Left cardiac atrium (tissue), 4 donors: ENCODE data around the gene RIMBP3B. TPM values are rescaled to one million over a fixed set of nuclear protein-coding genes. Genes with fewer than 3 reads are reported as not detected.
"Not testable (repeated sequence)": the region's sequence is repeated elsewhere in the genome, so short reads cannot be mapped to it uniquely, and the experiment has no call there.

Experiments used
- ATAC-seq, 2 donors: fragments of 200-7000 bp; cut with Tn5 transposase; one replicate each; pipeline ENCODE4 v1.9.1; 2020; ENCODE audit warnings: mild to moderate bottlenecking in 2 of 2, moderate library complexity in 2 of 2
- DNase-seq: peaks from one replicate; pipeline ENCODE4 v3.0.0-alpha.2; 2020
- intact Hi-C, 2 donors: fragments of 100-400 bp; cut with DNase I; formaldehyde crosslinking; loops; one replicate each; pipeline versions ENCODE4 v1.14.1 to v1.15.1; 2022 to 2023
- total RNA-seq, 2 donors: library from RNA; stranded (reverse); fragmentation: NEBNext Ultra II Directional; extraction: Animal tissue kit (Norgen Biotek cat#: 25700); gene quantifications; one replicate each; pipeline ENCODE4 v1.2.1, GENCODE V29; 2021
- donor health status: DM: no; HTN: yes; CAD: no.
- donor health status: DM: no; HTN: yes; CAD: no; lungs with severe emphysema.
- donor health status: DM: yes; HTN: yes; CAD: no.
- donor health status: Dilated cardiomyopathy.

Gene RIMBP3B
- total RNA-seq, 2 donors from 2014 or later, result 0.06 TPM; not detected in 1

DNA sequence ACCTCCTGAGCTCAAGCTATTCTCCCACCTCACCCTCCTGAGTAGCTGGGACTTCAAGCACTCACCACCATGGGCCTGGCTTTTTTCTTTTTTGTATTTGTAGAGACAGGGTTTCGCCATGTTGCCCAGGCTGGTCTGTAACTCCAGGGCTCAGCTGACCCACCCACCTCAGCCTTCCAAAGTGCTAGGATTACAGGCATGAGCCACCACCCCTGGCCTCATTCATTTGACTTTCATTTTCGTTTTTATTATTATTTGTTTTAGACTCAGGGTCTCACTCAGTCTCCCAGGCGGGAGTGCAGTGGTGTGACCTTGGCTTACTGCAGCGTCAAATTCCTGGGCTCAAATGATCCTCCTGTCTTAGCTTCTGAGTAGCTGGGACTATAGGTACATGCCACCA, 24.2 kb downstream of the RIMBP3B start:
- DNase-seq, ATAC-seq, intact Hi-C loops: not testable (repeated sequence)

DNA sequence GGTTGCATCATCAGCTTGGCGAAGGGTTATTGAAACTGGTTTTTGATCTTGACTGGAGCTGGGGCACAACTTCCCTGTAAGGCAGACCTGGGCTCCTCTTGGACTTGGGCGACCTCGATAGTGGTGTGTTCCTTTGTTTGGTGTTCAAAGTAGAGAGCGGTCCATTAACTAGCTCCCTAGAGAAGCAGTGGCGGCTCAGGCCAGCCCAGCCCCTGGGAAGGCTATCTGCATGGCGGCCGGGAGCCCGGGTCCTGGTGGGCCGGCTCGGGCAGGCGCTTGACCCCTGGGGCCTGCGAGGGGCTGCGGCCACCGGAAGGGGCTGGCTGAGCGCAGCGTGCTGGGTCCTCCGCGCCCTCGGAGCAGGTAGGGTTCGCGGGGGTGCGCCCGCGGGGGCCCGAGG, 32.8 kb downstream of the RIMBP3B start:
- intact Hi-C loops, DNase-seq: not testable (repeated sequence)
- ATAC-seq, result peak; percentile 18 to 21

- DNase-seq, intact Hi-C loops: not testable (repeated sequence)
- ATAC-seq, result peak; percentile 97 to 98
Observed at GRCh38 chr22:21417227-21417746, 33.7 kb downstream of the RIMBP3B start, which contains the start of gene HIC2. Gene HIC2 (plus strand): TSS chr22:21417371. CDS start chr22:21442832, 25,461 bp downstream.

- intact Hi-C loops, result not testable (repeated sequence)
- ATAC-seq (peak; percentile 18 to 31), DNase-seq (peak; percentile 55)
Observed at GRCh38 chr22:21417853-21418252, 34.3 kb downstream of the RIMBP3B start.

GRCh38 chr22:21418974-21419638, 35.6 kb downstream of the RIMBP3B start:
- intact Hi-C loops, ATAC-seq, DNase-seq: not testable (repeated sequence)

DNA sequence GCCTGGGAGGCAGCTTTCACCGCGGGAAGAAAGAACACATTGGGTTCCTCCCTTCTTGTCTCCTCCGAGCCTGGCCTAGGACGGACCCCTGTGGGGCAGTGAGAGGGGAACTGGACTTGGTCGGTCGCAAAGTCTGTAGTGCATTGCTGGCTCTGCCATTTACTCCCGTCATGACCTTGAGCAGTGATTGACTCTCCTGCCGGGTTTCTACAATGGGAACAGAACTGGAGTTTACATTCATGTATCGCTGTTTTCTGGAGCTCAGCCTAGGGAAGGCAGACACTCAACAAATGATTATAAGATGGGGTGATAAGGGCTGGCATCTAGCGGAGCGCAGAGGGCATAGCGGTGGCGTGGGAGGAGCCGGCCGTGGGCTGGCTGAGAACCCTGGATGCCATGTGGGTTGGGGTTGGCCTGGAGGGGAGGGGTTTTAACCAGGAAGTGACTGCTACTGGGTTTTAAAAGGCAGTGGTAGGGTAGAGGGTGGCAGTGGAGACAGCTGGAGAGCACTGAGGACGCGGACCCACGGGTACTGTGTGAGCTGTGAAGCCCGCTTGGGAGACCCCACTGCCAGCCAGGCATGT, 36.7 kb downstream of the RIMBP3B start:
- intact Hi-C loops, DNase-seq: not testable (repeated sequence)
- ATAC-seq, result peak in 1 of 2 donors; percentile 33

DNA sequence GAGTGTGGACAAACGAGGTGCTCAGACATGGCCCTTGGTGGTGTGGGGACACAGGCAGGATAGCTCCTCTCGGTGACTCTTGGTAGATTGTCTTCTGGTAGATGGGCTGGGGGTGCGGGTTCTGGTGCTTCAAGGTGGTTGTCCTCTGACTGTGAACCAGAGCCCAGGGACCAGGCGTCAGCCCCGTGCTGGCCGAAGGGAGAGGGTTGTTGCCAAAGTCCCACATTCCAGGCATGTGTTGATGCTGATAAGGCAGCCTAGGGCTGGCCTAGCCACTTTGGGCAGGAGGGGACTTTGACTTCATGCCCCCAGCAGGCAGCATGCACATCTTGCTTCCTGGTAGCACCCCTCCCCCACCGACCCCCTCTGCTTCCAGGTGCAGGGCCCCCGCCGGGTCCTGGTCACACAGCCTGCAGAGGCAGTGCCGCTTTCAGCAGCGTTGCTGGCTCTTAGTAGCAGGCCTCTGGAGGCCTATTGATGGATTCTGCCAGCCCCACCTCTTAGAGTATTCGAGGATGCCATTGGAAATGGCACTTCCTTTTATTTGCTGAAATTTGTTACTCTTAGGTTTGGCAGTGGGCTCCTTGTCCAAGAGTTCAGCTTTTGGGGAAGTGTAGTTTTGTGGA, 40.6 kb downstream of the RIMBP3B start:
- intact Hi-C loops, DNase-seq: not testable (repeated sequence)
- ATAC-seq, result peak; percentile 43 to 56

GRCh38 chr22:21434378-21435233, 51.1 kb downstream of the RIMBP3B start:
- DNase-seq, intact Hi-C loops, ATAC-seq: not testable (repeated sequence)

- ATAC-seq, result peak; percentile 87 to 91
- DNase-seq, result peak; percentile 24
- intact Hi-C loops, result not testable (repeated sequence)
Observed at GRCh38 chr22:21435998-21436810, 52.7 kb downstream of the RIMBP3B start.

DNA sequence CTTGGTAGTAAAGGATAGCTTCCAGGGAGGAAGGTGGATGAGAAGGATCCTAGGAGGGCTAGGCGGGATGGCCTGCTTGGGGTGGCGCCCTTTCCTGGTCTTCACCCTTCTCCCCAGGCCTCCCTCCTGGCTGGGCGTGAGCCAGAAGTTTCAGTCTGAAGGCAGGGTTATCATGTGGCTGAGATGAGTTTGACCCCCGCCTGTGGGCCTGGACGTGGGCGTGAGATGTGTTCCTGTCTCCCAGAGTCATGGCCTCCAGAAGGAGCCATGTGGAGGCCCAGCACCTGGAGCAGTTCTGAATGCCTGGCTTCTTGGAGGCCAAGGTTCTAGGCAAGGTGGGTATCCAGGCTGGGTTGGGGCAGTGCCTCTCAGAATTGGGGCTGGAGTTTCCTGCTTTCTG, 54.5 kb downstream of the RIMBP3B start:
- intact Hi-C loops, ATAC-seq: not testable (repeated sequence)
- peak; percentile 6 for DNase-seq

Other genes with a start within 250 kb of the RIMBP3B start
- 1 to 10 TPM; 1.6 to 2.8 TPM for gene HIC2, start 33.6 kb downstream of the RIMBP3B start, total RNA-seq
- gene TMEM191C, start 83.6 kb downstream of the RIMBP3B start, total RNA-seq, result under 1 TPM; 0.31 to 0.82 TPM
- gene RIMBP3C, start 167.7 kb downstream of the RIMBP3B start, total RNA-seq, result under 1 TPM; 0.05 to 0.21 TPM
- 10 to 100 TPM; 40.1 to 42.3 TPM for gene UBE2L3, start 184.0 kb downstream of the RIMBP3B start, total RNA-seq
- 1 to 10 TPM; 5.7 to 6.4 TPM for gene YDJC, start 246.3 kb downstream of the RIMBP3B start, total RNA-seq
- gene CCDC116, start 249.0 kb downstream of the RIMBP3B start, total RNA-seq, result under 1 TPM; 0.18 to 0.44 TPM